ENCODE data around the gene GGACT. TPM values are rescaled to one million over a fixed set of nuclear protein-coding genes. Genes with fewer than 3 reads are reported as not detected.
A peak's percentile ranks its signal among the peaks of the same experiment; 100 is the strongest.

The GGACT gene
- total RNA-seq, 2 experiments from 2014 or later = 2.4 to 2.9 TPM

DNA sequence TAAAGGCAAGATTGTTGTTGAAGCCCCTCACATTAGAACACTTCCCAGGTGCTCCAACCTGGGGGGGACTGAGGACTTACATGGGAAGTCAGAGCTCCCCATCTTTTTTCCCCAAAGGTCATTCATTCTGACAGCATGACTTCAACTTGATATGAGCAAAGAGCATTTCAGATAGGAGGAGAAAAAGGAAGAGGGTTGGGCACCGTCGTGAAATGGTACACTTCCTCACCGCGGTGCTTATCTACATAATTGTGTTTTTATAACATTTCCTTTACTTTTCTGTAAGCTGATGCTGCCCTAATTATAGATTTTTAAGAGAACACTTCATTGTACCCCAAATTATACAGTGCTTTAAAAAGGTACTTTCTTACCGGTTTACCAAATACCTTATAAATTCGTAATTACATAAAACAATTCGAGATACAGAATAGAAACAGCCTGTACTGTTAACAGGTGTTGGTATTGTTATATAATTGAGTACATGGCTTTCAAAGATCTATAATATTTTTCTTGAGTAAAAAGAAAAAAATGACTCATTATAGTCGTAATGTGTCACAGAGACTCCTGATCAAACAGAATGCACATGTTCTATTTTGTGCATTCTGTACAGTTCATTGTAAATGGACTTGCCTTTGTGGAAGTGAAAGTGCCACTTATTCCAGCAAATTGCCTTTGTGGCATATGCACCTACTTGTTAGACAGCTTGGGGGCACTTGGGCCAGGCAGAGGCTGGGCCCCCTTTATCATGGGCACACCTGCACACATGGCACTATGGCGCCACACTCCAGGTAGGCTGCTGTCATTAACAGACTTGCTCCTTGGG, 81.8 kb downstream of the GGACT start:
- Histone ChIP-seq H3K9me3 (ENCODE audit: control insufficient read depth in 1 of 2, insufficient read depth in 1 of 2, low read length in 2 of 2) (no peaks in the 10 kb centered on the region), H3K4me3 (ENCODE audit: low read length) (peak overlapping the region; percentile 13), H3K36me3 (ENCODE audit: insufficient read depth, low read length) (no peaks in the 10 kb centered on the region), H3K27me3 (ENCODE audit: control insufficient read depth in 1 of 2, insufficient read depth in 2 of 2, low read length in 2 of 2) (no peaks in the 10 kb centered on the region), H3K4me1 (ENCODE audit: insufficient read depth, low read length) (peaks cover 10% of the 10 kb centered on the region), H3K27ac (ENCODE audit: low read depth in 1 of 2, low read length in 2 of 2) (no peak overlapping the region)
- Mint-ChIP-seq H3K36me3 (ENCODE audit: low read depth) (no peaks in the 10 kb centered on the region), H3K4me1 (ENCODE audit: low read depth) (peaks cover 13% of the 10 kb centered on the region), H3K9me3 (no peaks in the 10 kb centered on the region), H3K27me3 (no peaks in the 10 kb centered on the region), H3K27ac (no peak overlapping the region), H3K4me3 (peak overlapping the region; percentile 66)
- intact Hi-C loops (cut with DNase I, micrococcal nuclease) = no loop called here
- ChIA-PET POLR2A (no interaction called here), CTCF (interaction anchor here (1.2 kb wide), 1 partner anchor 8 kb away, joined by 3 read pairs; no protein-coding TSS in a partner anchor)
- DNase-seq = peak in 1 of 14 experiments; percentile 35
- no peak for ATAC-seq (ENCODE audit: poor library complexity)
- TF ChIP-seq, protein P1, sequence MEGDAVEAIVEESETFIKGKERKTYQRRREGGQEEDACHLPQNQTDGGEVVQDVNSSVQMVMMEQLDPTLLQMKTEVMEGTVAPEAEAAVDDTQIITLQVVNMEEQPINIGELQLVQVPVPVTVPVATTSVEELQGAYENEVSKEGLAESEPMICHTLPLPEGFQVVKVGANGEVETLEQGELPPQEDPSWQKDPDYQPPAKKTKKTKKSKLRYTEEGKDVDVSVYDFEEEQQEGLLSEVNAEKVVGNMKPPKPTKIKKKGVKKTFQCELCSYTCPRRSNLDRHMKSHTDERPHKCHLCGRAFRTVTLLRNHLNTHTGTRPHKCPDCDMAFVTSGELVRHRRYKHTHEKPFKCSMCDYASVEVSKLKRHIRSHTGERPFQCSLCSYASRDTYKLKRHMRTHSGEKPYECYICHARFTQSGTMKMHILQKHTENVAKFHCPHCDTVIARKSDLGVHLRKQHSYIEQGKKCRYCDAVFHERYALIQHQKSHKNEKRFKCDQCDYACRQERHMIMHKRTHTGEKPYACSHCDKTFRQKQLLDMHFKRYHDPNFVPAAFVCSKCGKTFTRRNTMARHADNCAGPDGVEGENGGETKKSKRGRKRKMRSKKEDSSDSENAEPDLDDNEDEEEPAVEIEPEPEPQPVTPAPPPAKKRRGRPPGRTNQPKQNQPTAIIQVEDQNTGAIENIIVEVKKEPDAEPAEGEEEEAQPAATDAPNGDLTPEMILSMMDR (IDR thresholded peaks at IDR 0.05) = no peak

DNA sequence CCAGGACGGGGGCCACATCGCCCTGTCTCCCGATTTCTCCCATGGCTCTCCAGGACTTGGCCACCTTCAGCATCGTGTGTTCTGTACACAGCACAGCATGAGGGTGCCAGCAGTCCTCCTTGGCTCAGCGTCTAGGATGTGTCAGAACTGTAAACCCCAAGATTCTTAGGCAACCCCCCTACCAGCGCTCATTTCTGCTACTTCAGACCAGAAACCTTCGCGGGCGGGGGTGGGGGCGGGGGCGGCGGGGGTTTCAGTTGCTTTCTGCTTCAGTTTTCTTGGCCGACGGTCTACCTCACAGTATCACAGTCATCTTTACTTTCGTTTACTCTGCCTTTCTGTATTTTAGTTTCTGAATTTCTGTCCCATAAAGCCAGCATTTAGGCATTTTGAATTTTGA, 82.4 kb downstream of the GGACT start:
- ATAC-seq (ENCODE audit: poor library complexity) = no peak
- no peak overlapping the region for H3K27ac Mint-ChIP-seq
- peak overlapping the region; percentile 13 for H3K4me3 ChIP-seq (ENCODE audit: low read length)
- no peaks in the 10 kb centered on the region for H3K9me3 ChIP-seq (ENCODE audit: control insufficient read depth in 1 of 2, insufficient read depth in 1 of 2, low read length in 2 of 2)
- H3K9me3 Mint-ChIP-seq = no peaks in the 10 kb centered on the region
- H3K36me3 Mint-ChIP-seq (ENCODE audit: low read depth) = no peaks in the 10 kb centered on the region
- POLR2A ChIA-PET = no interaction called here
- CTCF ChIA-PET = interaction anchor here (1.2 kb wide), 1 partner anchor 9 kb away, joined by 3 read pairs; no protein-coding TSS in a partner anchor
- intact Hi-C loops (cut with DNase I, micrococcal nuclease) = no loop called here
- peaks cover 10% of the 10 kb centered on the region for H3K4me1 ChIP-seq (ENCODE audit: insufficient read depth, low read length)
- no peak overlapping the region for H3K27ac ChIP-seq (ENCODE audit: low read depth in 1 of 2, low read length in 2 of 2)
- DNase-seq = peak in 1 of 14 experiments; percentile 27
- no peaks in the 10 kb centered on the region for H3K36me3 ChIP-seq (ENCODE audit: insufficient read depth, low read length)
- H3K27me3 Mint-ChIP-seq = no peaks in the 10 kb centered on the region
- peak overlapping the region; percentile 66 for H3K4me3 Mint-ChIP-seq
- TF ChIP-seq, protein P1 (IDR thresholded peaks at IDR 0.05) = no peak
- peaks cover 13% of the 10 kb centered on the region for H3K4me1 Mint-ChIP-seq (ENCODE audit: low read depth)
- no peaks in the 10 kb centered on the region for H3K27me3 ChIP-seq (ENCODE audit: control insufficient read depth in 1 of 2, insufficient read depth in 2 of 2, low read length in 2 of 2)

DNA sequence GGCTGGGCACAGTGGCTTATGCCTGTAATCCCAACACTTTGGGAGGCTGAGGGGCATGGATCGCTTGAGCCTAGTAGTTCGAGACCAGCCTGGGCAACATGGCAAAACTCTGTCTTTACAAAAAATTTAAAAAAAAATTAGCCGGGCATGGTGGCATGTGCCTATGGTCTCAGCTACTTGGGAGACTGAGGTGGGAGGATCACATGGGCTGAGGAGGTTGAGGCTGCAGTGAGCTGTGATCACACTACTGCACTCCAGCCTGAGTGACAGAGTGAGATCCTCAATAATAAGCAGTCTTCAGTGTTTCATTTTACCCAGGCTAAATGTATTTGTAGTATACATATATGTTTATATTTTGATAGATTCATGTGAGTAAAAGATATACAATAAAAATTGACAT, 85.0 kb downstream of the GGACT start:
- no peaks in the 10 kb centered on the region for H3K9me3 Mint-ChIP-seq
- H3K4me3 ChIP-seq (ENCODE audit: low read length) = no peak overlapping the region
- H3K27ac Mint-ChIP-seq = no peak overlapping the region
- TF ChIP-seq, protein P1 (IDR thresholded peaks at IDR 0.05) = no peak
- no peaks in the 10 kb centered on the region for H3K9me3 ChIP-seq (ENCODE audit: control insufficient read depth in 1 of 2, insufficient read depth in 1 of 2, low read length in 2 of 2)
- no peaks in the 10 kb centered on the region for H3K27me3 ChIP-seq (ENCODE audit: control insufficient read depth in 1 of 2, insufficient read depth in 2 of 2, low read length in 2 of 2)
- H3K4me1 Mint-ChIP-seq (ENCODE audit: low read depth) = peaks cover 13% of the 10 kb centered on the region
- DNase-seq = no peak
- peaks cover 10% of the 10 kb centered on the region for H3K4me1 ChIP-seq (ENCODE audit: insufficient read depth, low read length)
- no peaks in the 10 kb centered on the region for H3K36me3 Mint-ChIP-seq (ENCODE audit: low read depth)
- ChIA-PET CTCF (interaction anchor here (1.6 kb wide), 1 partner anchor 11 kb away, joined by 3 read pairs; no protein-coding TSS in a partner anchor), POLR2A (no interaction called here)
- intact Hi-C loops (cut with DNase I, micrococcal nuclease) = no loop called here
- no peaks in the 10 kb centered on the region for H3K27me3 Mint-ChIP-seq
- no peak overlapping the region for H3K27ac ChIP-seq (ENCODE audit: low read depth in 1 of 2, low read length in 2 of 2)
- no peak overlapping the region for H3K4me3 Mint-ChIP-seq
- no peaks in the 10 kb centered on the region for H3K36me3 ChIP-seq (ENCODE audit: insufficient read depth, low read length)
- ATAC-seq (ENCODE audit: poor library complexity) = no peak

All from CD4-positive, alpha-beta T cell (primary cell).